Left ventricle myocardium inferior (tissue), 1 donor: Measurements from ENCODE around the gene TBC1D20. TPM values are rescaled to one million over a fixed set of nuclear protein-coding genes. Genes with fewer than 3 reads are reported as not detected.
"Not testable (repeated sequence)": the region's sequence is repeated elsewhere in the genome, so short reads cannot be mapped to it uniquely, and the experiment has no call there.

Experiments used
- DNase-seq: peaks from one replicate; pipeline ENCODE4 v3.0.0-alpha.2; 2020
- H3K27ac ChIP-seq: fragments of 200-600 bp; replicated peaks from 2 replicates; pipeline ENCODE4 v1.8.0; 2021
- H3K27me3 ChIP-seq: fragments of 200-600 bp; 2 replicates; pipeline ENCODE4 v1.8.0; 2021; ENCODE audit warnings: low read depth
- H3K36me3 ChIP-seq: fragments of 200-600 bp; 2 replicates; pipeline ENCODE4 v1.8.0; 2021
- H3K4me1 ChIP-seq: fragments of 200-600 bp; 2 replicates; pipeline ENCODE4 v1.8.0; 2021
- H3K4me3 ChIP-seq: fragments of 200-600 bp; 2 replicates; pipeline ENCODE4 v1.8.0; 2021; ENCODE audit warnings: mild to moderate bottlenecking, moderate library complexity
- H3K9me3 ChIP-seq: fragments of 200-600 bp; replicated peaks from 2 replicates; pipeline ENCODE4 v1.8.0; 2021
- CTCF ChIP-seq: fragments of 200-600 bp; IDR thresholded peaks from 2 replicates; pipeline ENCODE4 v1.8.0; 2021; ENCODE audit warnings: antibody characterized with exemption, mild to moderate bottlenecking, borderline replicate concordance
- intact Hi-C: fragments of 100-400 bp; cut with micrococcal nuclease; formaldehyde crosslinking; loops from one replicate; pipeline ENCODE4 v1.11.0; 2022
- total RNA-seq: library from RNA; stranded (reverse); fragmentation: NEBNext Ultra II Directional; extraction: Animal tissue kit (Norgen Biotek cat#: 25700); gene quantifications from one replicate; pipeline ENCODE4 v1.2.1, GENCODE V29; 2021
- donor health status: DM: no; HTN: yes; CAD: no; lungs with severe emphysema.

The TBC1D20 gene
- total RNA-seq, 1 donor from 2014 or later: 23.0 TPM

GRCh38 chr20:478949-479429, 16.7 kb upstream of the TBC1D20 start:
- H3K36me3 ChIP-seq: peaks cover 38% of the 10 kb centered on the region
- H3K4me3 ChIP-seq: no peak overlapping the region
- TF ChIP-seq CTCF: peak; percentile 71
- peaks cover 14% of the 10 kb centered on the region for H3K4me1 ChIP-seq
- intact Hi-C loops: loop anchor here (5.0 kb wide), 1 partner anchor 122 kb away; no protein-coding TSS in a partner anchor
- no peaks in the 10 kb centered on the region for H3K9me3 ChIP-seq
- DNase-seq: no peak
- H3K27me3 ChIP-seq: no peaks in the 10 kb centered on the region
- H3K27ac ChIP-seq: no peak overlapping the region

- Histone ChIP-seq H3K4me1 (peaks cover 6% of the 10 kb centered on the region), H3K36me3 (peaks cover 33% of the 10 kb centered on the region), H3K4me3 (no peak overlapping the region), H3K27me3 (no peaks in the 10 kb centered on the region), H3K27ac (no peak overlapping the region), H3K9me3 (no peaks in the 10 kb centered on the region)
- TF ChIP-seq CTCF: no peak
- DNase-seq: no peak
- intact Hi-C loops: loop anchor here (5.0 kb wide), 1 partner anchor 121 kb away; no protein-coding TSS in a partner anchor
Measured at GRCh38 chr20:478010-478948, 15.9 kb upstream of the TBC1D20 start.

- intact Hi-C loops: loop anchor here (5.0 kb wide), 1 partner anchor 119 kb away; no protein-coding TSS in a partner anchor
- not testable (repeated sequence) for H3K4me3 ChIP-seq, H3K4me1 ChIP-seq, H3K27me3 ChIP-seq, DNase-seq, H3K27ac ChIP-seq, H3K9me3 ChIP-seq
- H3K36me3 ChIP-seq: peaks cover 20% of the 10 kb centered on the region
Measured at GRCh38 chr20:476561-477249, 14.4 kb upstream of the TBC1D20 start.

- intact Hi-C loops: loop anchor here (5.0 kb wide), 1 partner anchor 118 kb away; no protein-coding TSS in a partner anchor
- H3K4me3 ChIP-seq: no peak overlapping the region
- no peak for DNase-seq
- no peak overlapping the region for H3K27ac ChIP-seq
- no peak for TF ChIP-seq CTCF
- H3K9me3 ChIP-seq: no peaks in the 10 kb centered on the region
- no peaks in the 10 kb centered on the region for H3K27me3 ChIP-seq
- peaks cover 13% of the 10 kb centered on the region for H3K36me3 ChIP-seq
- H3K4me1 ChIP-seq: peaks cover 5% of the 10 kb centered on the region
Measured at GRCh38 chr20:475463-476357, 13.4 kb upstream of the TBC1D20 start.

- Histone ChIP-seq H3K9me3 (peaks cover 4% of the 10 kb centered on the region), H3K27me3 (no peaks in the 10 kb centered on the region), H3K4me1 (peaks cover 5% of the 10 kb centered on the region), H3K27ac (no peak overlapping the region), H3K36me3 (peaks cover 13% of the 10 kb centered on the region), H3K4me3 (no peak overlapping the region)
- TF ChIP-seq CTCF: no peak
- DNase-seq: no peak
- intact Hi-C loops: no loop called here
Measured at GRCh38 chr20:474581-474980, 12.2 kb upstream of the TBC1D20 start.
